ENCODE data around the gene ZNF329.
A peak's percentile ranks its signal among the peaks of the same experiment; 100 is the strongest.

Gene ZNF329

DNA sequence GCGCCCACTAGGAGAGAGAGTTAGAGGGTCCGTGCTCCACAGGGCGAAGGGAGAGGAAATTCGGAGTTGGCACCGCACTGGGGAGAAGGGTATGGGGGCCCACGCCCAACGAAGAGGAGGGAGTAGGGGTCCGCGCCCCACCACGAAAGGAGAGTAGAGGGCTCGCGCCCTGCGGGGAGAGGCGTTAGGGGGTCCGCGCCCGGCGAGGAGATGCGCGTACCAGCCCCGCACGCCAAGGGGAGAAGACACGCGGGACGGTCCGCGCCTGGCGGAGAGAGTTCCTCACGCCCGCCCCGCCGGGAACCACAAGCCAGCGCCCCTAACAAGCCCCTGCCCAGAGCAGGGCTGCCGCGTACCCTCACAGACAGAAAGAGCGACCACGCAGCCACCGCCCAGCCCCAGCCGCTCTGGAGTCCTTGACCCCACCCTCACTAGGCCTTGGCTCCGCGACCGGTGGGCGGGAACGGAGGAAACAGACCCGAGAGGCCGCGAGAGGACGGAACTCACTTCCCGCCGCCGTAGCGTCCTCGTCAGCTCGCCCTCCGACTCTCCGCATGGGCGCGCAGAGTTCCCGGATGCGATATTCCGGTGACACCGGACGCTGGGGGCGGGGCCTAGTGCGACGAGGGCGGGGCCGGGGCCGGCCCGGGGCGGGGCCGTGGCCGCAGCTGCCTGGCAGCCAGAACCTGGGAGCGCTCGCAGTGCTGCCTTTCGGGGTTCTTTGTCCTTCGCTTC lies 32.6 kb downstream of the ZNF329 start:
- DNase-seq, result no peak

DNA sequence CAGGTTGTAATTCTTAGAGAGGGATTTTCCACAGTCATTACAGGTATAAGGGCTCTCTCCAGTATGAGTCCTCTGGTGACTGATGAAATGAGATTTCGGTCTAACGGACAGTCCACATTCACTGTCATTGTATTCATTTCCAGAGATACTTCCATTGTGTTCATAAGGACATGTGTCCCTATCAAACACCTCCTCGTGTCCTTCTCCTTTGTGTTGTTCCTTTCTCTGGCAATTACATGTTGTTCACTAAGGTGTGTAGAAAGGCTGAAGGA lies 42.1 kb downstream of the ZNF329 start:
- no peak for DNase-seq

DNA sequence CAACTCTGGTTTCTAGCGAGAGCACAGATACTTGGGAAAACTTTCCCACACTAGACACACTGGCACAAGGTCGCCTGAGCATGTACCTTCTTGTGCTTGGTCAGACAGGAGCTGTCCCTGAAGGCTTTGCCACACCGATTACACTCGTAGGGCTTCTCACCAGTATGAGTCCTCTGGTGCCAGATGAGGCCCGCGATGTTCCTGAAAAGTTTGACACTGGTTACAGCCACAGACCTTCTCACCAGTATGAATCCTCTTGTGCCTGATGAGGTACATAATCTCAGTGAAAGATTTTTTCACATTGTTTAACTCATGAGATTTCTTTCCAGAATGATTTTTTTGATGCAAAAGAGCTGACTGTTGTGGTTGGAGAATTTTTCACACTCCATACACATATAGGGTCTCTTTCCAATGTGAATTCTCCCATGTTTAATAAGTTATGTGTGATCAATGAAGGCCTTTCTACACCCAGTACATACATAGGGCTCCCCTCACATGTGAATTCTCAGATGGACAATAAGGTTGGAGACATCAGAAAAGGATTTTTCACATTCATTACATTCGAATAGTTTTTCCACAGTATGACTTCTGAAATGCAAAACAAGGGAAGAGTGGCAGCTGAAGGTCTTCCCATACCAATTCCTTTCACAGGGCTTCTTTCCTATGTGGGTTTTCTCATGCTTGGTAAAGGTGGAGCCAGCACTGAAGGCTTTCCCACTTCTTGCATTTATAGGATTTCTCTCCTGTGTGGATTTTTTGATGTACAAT lies 42.6 kb downstream of the ZNF329 start:
- DNase-seq, result no peak

DNA sequence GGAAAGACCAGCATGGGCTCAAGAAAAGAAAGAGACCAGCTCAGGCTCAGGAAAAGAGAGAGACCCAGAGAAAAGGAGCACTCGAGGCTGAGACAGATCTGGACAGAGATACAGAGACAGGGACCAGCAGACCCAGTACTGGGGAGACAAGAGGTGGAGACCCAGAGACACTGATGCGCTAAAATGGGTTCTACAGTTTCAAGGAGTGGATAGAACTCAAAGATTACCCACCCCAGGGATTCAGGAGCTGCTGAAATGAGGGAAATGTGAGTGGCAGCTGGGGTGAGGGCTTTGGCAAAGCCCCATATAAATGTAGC lies 51.9 kb downstream of the ZNF329 start:
- no peak for DNase-seq

DNA sequence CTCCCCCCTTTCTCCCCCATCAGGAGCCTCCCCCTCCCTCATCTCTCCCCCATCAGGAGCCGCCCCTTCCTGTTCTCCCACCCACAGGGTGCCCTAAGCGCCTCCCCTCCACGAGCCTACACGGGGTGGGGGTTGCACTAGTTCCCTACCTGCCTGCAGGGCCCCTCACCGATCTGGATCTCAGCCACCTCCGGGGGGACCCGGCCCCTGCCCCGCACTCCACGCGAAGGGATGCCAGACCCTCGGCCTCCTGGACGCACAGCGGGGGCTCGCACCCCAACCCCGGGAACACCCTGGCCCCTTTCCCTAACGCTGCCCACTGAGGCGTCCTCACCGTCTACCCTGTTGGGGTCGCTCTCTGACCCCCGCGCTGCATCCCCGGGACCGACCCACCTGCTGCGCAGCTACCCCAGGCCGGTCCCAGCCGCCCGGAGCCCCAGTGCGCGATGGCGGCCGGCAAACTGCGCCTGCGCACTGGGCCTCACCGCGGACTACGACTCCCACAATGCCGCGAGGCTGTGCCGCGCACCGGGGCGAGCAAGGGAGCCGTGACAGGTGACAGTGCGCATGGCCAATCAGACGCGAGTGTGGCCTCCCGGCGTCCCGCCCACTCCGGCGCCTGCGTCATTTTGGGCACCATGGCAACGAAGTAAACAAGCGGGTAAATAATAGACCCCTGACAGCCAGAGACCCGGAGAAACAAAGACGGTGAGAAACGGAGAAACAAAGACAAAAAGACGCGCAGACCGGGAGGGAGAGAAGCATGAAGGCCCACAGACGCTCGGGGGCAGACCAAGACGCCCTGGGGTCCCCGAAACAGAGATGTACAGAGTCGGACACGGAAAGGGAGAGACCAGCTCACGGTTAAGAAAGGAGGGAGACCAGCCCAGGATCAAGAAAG lies 52.6 kb downstream of the ZNF329 start, which contains the start of gene ZSCAN18:
Gene ZSCAN18 (minus strand): TSS at position 451 of the 901 bp plus-strand sequence. CDS start 7,964 bp downstream, outside the sequence.
- peak; percentile 65 for DNase-seq

DNA sequence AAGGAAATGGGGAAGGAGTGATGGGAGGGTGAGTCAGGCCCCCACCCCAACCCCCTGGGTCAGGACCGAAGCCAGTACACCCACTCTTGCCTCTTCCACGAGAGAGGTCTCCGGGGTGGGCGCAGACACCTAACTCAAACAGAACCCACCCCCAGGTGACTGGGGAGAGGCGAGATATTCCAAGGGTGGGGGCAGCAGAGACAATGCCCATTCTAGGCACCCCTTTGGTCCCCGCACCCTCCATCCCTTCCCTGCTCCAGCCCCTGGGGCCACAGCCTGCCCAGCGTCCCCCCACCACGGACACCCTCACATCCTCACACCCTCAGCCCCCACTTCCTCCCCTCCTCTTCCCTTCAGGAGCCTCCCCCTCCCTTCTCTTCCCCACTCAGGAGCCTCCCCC lies 53.2 kb downstream of the ZNF329 start:
- DNase-seq, result no peak

DNA sequence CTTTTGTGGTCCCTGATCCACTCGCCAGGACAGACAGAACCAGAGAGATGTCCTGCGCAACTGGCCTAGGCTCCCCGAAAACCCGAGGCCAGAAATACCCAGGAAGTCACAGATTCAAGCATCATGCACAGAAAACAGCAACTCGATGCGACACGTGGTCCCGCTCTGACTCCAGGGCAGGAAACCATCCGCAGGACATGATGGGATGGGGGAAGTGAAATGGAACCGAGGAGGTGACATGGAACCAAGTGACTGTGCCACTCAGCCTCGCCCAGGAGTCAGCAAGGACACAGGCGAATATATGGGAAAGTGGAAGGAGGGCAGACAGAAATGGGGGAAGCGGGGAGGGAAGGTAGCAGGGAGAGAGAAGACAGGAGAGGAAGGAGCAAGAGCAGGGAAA lies 53.7 kb downstream of the ZNF329 start:
- no peak for DNase-seq

DNA sequence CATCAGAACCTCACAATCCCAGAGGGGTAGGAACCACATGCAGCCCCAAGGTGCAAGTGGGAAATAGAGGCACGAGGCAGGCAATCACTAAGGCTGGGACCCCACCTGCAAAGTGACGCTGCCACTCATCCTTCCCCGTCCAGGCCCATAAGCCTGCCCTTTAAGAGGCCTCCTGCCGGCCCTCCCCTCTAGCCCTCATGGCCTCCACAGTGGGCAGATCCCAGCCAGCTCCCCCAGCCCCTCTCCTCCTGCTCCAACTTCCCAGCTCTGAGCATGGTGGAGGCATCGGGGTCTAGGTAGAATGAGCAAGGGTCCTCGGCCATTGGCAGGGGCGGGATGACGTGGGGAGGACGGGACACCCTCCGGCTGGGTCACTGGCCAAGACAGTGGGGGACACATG lies 55.3 kb downstream of the ZNF329 start:
- no peak for DNase-seq

DNA sequence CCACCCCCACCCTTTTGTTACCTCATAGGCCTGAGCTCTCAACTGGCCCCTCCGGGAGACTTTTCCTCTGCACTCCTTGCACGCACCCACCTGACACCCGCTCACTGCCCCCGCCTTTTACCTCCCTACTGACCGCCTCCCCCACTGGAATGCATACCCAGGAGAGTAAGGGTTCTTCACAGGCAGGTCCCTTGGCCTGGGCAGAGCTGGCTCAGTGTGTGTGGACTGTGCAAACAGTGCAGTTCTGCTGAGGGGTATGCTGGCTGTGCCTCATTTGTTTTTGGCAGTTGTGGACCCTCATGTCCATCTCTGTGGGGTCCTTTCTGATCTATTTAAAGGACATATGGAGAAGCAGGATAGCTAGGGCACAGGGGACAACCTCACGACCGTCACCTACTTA lies 57.5 kb downstream of the ZNF329 start:
- DNase-seq, result no peak

DNA sequence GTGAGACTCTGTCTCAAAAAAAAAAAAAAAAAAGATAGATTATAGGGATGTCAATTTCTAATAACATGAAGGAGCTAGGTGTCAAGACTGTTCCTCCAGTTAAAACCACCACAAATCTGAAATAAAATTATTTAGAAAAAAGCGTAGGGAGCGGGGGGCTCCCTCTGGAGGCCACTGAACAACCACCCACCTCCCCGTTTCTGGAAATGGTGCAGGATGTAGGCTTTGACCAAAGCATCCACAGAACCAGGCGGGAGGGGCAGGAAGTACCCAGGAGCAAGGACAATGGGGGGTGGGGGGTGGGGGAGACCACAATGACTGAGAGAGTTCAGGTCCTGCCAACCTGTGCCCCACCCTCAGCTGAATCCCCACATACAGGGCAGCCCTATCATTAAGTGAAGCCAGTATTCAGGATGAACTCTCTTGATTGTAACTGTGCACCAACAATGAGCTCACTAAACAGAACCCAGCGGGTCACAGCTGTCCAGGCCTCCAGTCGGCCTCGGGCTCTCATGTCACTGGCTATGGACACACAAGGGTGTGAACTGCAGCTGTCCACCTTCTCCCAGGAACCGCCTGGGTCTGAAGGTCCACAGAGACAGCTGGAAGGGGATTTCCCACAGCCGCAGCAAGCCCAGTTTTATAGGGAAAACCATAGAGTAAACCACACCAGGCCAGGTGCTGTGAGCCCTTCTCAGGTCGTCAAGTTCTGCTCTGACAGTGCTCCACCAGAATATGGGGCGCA lies 59.2 kb downstream of the ZNF329 start:
- no peak for DNase-seq

DNA sequence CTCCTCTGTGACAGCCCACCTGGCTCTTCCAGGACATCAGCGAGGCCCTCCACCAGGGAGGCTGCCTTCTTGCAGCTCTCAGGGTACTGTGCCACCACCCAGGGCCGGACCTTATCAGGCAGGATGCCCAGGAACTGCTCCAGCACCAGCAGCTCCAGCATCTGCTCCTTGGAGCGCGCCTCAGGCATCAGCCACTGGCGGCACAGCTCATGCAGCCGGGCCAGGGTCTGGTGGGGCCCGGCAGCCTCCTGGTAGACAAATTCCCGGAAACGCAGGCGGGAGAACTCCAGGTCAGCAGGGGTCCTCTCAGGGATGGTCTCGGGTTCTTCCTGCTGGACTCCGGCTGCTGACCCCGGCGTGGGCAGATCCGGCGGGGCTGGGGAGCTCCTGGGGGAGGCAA lies 60.7 kb downstream of the ZNF329 start:
- no peak for DNase-seq

DNA sequence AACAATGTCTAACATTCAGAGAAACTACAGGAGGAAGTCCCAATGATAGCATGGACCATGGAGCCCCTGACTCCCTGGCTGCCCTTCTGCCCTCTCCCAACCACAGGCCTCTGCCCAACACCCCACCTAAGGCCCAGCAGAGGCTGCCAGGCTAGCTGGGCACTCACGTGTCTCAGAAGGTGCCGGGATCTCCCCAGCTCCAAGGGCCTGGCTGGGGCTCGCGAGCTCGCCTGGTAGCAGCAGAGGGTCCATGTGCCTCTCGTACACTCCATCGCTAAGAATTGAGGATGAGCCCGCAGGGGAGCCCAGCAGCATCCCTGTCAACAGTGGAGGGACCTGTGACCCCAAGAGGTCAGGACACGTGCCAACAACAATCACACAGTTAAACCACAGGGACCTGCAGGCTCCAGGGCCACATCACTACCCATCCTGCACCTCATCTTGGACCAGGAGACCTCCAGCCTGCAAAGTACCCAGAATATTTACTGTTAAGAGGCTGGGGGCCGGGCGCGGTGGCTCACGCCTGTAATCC lies 62.0 kb downstream of the ZNF329 start:
- DNase-seq, result no peak

DNA sequence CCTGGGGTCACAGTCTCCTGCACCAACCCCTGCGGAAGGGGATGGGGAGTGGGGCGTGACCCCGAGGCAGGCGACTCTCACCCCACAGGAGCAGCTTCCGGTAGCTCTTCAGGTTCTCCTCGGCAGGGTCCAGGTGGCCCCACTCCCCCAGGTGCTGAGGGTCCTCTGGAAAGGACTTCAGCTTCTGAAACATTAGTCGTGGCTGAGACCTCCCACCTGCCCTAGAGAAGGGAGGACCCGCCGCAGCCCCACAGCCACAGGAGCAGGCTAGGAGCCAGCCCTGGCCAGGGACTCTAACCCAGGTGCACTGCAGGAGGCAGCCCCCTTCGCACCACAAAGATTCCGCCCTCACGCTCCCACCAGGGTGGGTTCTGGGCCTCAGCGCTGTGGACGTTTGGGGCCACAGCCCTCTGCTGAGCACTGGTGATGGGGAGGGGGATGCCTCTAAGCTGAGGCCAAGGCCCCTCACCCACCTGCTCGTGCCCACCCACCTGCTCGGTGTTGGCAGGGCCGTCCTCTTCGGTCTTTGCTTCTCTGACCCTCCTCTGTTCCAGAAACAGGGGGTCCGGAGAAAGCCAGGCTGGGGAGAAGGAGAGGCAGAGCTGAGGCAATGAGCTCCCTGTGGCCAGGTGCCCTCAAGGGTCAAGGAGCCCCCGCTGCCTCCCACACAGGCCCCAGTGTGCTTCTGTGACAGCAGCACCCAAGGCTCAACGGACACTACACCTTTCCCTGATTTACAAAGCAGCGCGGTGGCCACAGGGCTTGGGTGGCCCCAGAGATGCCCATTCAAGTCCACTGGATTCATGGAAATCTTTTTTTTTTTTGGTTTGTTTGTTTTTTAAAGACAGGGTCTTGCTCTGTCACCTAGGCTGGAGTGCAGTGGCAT lies 63.5 kb downstream of the ZNF329 start:
- DNase-seq, result no peak

DNA sequence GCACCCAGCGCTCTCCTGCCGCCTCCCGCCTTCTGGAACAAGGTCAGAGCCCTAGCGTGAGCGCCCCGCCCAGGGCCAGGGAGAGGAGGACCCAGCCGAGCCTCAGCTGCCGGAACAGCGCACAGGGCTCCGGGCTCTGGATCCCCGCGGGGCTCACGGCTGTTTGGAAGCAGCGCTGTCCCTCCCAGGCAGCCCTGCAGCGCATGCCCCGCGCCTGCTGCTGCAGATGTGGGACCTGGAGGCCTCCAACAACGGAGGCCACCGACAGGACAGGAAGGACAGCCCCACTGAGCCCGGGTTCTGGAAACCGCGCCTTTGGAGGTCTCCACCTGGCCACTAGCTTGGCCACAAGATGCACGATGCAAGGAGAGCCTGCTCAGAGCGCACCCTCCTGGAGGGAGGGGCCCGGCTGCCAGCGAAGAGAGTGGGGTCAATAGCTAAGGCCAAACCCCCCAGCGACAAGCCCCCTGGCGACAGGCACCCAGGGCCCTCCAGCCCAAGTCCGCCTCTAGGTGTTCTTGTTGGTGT lies 65.2 kb downstream of the ZNF329 start:
- DNase-seq, result no peak

DNA sequence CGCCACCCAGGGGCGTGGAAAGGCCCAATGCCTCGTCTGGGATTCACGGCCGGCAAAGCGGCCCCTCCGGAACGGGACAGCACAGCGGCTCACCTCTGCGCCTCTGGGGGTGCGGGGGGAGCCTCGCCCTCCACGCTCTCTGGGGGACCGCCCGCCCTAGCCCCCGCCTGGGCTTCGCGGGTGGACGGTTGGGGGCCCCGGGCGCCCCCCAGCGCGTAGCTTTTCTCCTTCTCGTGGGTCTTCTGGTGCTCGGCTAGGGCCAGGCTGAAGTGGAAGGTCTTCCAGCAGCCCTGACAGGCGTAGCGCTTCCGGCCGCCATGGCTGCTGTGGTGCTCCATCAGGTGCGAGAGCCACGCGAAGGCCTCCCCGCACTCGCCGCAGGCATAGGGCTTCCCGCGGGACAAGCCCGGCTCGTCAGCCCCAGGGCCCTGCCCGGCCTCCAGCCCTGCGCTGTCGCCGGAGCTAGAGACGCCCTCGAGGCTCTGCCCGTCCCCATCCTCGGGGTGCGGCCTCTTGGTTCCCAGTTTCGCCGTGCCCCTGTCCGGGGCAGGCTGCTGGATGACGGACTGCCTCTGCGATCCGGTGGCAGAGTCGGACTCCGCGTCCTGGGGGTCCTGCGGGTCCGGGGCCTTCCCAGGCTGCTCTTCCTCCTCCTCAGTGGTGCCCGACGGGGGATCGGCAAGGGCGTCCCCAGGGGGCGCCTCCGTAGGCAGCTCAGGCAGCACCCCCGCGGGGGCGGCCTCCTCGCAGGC lies 65.8 kb downstream of the ZNF329 start:
- no peak for DNase-seq

DNA sequence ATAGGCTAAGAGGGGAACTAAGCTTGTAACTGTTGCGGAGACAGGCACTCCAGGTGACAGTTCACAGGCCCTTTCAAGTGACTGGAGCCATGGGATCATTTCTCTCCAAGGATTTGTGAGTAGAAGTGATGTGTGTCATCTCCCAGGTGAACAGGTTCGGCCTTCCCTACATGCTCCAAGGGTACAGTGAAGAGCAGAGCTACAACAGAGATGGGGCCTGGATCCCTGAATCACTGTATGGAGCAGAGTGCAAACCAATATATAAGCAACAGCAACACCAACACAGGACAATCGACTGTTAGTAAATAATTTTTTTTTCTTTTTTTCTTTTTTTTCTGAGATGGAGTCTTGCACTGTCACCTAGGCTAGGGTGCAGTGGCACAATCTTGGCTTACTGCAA lies 67.6 kb downstream of the ZNF329 start:
- DNase-seq, result no peak

DNA sequence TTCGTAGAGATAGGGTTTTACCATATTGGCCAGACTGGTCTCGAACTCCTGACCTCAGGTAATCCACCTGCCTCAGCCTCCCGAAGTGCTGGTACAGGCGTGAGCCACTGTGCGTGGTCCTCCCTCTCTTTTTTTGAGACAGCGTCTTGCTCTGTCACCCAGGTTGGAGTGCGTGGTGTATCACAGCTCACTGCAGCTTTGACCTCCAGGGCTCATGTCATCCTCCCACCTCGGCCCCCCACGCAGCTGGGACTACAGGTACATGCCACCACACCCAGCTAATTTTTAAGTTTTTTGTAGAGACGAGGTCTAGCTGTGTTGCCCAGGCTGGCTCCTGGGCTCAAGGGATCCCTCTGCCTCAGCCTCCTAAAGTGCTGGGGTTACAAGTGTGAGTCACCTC lies 70.8 kb downstream of the ZNF329 start:
- DNase-seq, result no peak

Measured in NCI-H2081 treated with DMSO at 0.1 percent for 48 hours (cell line).